Prostate gland (tissue), 2 donors: ENCODE measurements around the gene ASB6. TPM values are rescaled to one million over a fixed set of nuclear protein-coding genes. Genes with fewer than 3 reads are reported as not detected.
"Not testable (repeated sequence)": the region's sequence is repeated elsewhere in the genome, so short reads cannot be mapped to it uniquely, and the experiment has no call there.

Experiments used
- DNase-seq: peaks from one replicate; pipeline ENCODE4 v3.0.0-alpha.2; 2019; ENCODE audit warnings: low spot score
- H3K27ac ChIP-seq, 2 donors: fragments of 200-600 bp; sonication (generic); 2 replicates each; pipeline ENCODE4 v1.5.1; 2017 to 2019
- H3K27me3 ChIP-seq: fragments of 200-600 bp; sonication (generic); replicated peaks from 2 replicates; pipeline ENCODE4 v1.5.1; 2019; ENCODE audit not compliant: insufficient read depth
- H3K36me3 ChIP-seq, 2 donors: fragments of 200-600 bp; sonication (generic); 1 replicate in 1 of 2; 2 replicates in 1 of 2; pipeline versions ENCODE4 v1.5.1 to v1.8.1; 2017 to 2019
- H3K4me1 ChIP-seq: fragments of 200-600 bp; sonication (generic); replicated peaks from 2 replicates; pipeline ENCODE4 v1.5.1; 2019
- H3K4me3 ChIP-seq, 2 donors: fragments of 200-600 bp; sonication (generic); 2 replicates each; pipeline ENCODE4 v1.5.1; 2017 to 2019
- H3K9me3 ChIP-seq: fragments of 200-600 bp; sonication (generic); 2 replicates; pipeline ENCODE4 v1.5.1; 2017
- CTCF ChIP-seq, 4 experiments: fragments of 200-600 bp in 2 of 4; fragments of 450-650 bp in 2 of 4; sonication (generic) in 2 of 4; IDR thresholded peaks; 1 replicate in 3 of 4; 2 replicates in 1 of 4; pipeline ENCODE4 v1.5.1; 2016 to 2019; ENCODE audit warnings: antibody characterized with exemption in 4 of 4, mild to moderate bottlenecking in 2 of 4, moderate library complexity in 2 of 4
- POLR2A ChIP-seq: fragments of 450-650 bp; IDR thresholded peaks from one replicate; pipeline ENCODE4 v1.6.1; 2016; ENCODE audit warnings: antibody characterized with exemption, mild to moderate bottlenecking
- POLR2AphosphoS5 ChIP-seq: sonication (generic); formaldehyde crosslinking; IDR thresholded peaks from one replicate; pipeline ENCODE4 v1.6.1; 2017; ENCODE audit warnings: antibody characterized with exemption
- WGBS: methylation state at CpG from one replicate; pipeline ENCODE4 v1.1.5; 2018; 5-methylcytosine and 5-hydroxymethylcytosine counted together
- intact Hi-C: fragments of 100-400 bp; cut with DNase I; formaldehyde crosslinking; loops from one replicate; pipeline ENCODE4 v1.14.2; 2022
- total RNA-seq, 2 donors: library from RNA; depleted of rRNA; stranded (reverse); fragments of >200 nt; gene quantifications; one replicate each; pipeline ENCODE4 v1.1.0, GENCODE V29; 2016

Gene ASB6
- total RNA-seq, 2 donors from 2014 or later, result 25.2 to 50.3 TPM

GRCh38 chr9:129639756-129640085 is 2.2 kb downstream of the ASB6 start:
- no peaks in the 10 kb centered on the region for H3K27me3 ChIP-seq
- peaks cover 15% of the 10 kb centered on the region for H3K4me1 ChIP-seq
- no peak overlapping the region for H3K27ac ChIP-seq
- no peak for DNase-seq
- H3K9me3 ChIP-seq, result no peaks in the 10 kb centered on the region
- no peak overlapping the region for H3K4me3 ChIP-seq
- peaks cover 14 to 27% of the 10 kb centered on the region in 2 donors for H3K36me3 ChIP-seq
- intact Hi-C loops, result no loop called here
- 59% methylated on average over 12 of the region's 12 CpGs for WGBS
- TF ChIP-seq POLR2AphosphoS5 (no peak), CTCF (IDR thresholded peaks at IDR 0.05) (no peak), POLR2A (no peak)

GRCh38 chr9:129639034-129639630 is 2.8 kb downstream of the ASB6 start:
- intact Hi-C loops, result no loop called here
- no peaks in the 10 kb centered on the region for H3K9me3 ChIP-seq
- TF ChIP-seq POLR2A (no peak), CTCF (IDR thresholded peaks at IDR 0.05) (no peak), POLR2AphosphoS5 (no peak)
- H3K4me3 ChIP-seq, result no peak overlapping the region
- peaks cover 14 to 31% of the 10 kb centered on the region in 2 donors for H3K36me3 ChIP-seq
- H3K4me1 ChIP-seq, result peaks cover 15% of the 10 kb centered on the region
- H3K27ac ChIP-seq, result no peak overlapping the region
- 88% methylated on average over 17 of the region's 17 CpGs for WGBS
- no peak for DNase-seq
- H3K27me3 ChIP-seq, result no peaks in the 10 kb centered on the region

DNA sequence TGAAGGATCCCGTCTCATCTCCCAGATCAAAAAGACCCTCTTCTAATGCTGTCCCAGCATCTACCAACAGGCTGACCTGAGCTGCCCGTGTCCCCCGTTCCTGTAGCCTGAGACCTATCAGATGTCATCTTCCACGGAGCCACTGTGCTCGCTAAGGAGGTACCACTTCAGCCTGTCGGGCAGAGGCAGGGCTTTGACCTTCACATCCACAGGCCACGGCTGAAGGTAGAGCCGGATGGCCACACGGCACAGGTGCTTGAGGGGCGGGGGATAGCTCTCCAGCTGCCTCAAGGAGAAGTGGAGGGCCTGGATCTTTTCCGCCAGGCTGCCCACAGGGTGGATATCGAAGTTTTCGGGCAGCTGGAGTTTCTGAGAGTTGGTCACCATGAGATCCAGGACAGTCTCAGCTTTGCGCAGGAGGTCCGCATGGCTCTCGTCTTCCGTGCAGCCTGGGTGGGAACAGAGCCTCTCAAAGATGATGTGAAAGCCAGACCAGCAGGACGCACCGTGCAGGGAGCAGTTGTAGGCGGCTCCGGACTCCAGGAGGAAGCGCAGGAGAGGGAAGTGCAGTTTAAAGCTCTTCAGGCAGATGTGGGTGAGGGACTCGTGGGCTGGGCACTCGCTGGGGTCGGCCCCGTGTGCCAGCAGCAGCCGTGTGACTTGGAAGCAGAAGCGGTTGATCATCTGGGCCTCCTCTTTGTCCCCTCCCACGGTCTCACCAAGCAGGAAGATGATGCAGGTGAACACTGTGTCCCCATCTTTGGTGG is 4.1 kb downstream of the ASB6 start:
- DNase-seq, result no peak
- Histone ChIP-seq H3K4me1 (peaks cover 15% of the 10 kb centered on the region), H3K4me3 (no peak overlapping the region), H3K27ac (no peak overlapping the region), H3K27me3 (no peaks in the 10 kb centered on the region), H3K9me3 (no peaks in the 10 kb centered on the region), H3K36me3 (peaks cover 14 to 40% of the 10 kb centered on the region in 2 donors)
- TF ChIP-seq POLR2AphosphoS5, result no peak
- no peak for TF ChIP-seq POLR2A
- no peak for TF ChIP-seq CTCF (IDR thresholded peaks at IDR 0.05)
- WGBS, result 72% methylated on average over 29 of the region's 29 CpGs
- intact Hi-C loops, result no loop called here

- peaks cover 14 to 40% of the 10 kb centered on the region in 2 donors for H3K36me3 ChIP-seq
- no peak overlapping the region for H3K4me3 ChIP-seq
- no peak overlapping the region for H3K27ac ChIP-seq
- H3K4me1 ChIP-seq, result peaks cover 15% of the 10 kb centered on the region
- intact Hi-C loops, result no loop called here
- H3K9me3 ChIP-seq, result no peaks in the 10 kb centered on the region
- no peak for DNase-seq
- no peaks in the 10 kb centered on the region for H3K27me3 ChIP-seq
- 68% methylated on average over 9 of the region's 9 CpGs for WGBS
- TF ChIP-seq POLR2A (no peak), CTCF (IDR thresholded peaks at IDR 0.05) (no peak), POLR2AphosphoS5 (no peak)
These were observed 4.8 kb downstream of the ASB6 start for GRCh38 chr9:129637102-129637501.

DNA sequence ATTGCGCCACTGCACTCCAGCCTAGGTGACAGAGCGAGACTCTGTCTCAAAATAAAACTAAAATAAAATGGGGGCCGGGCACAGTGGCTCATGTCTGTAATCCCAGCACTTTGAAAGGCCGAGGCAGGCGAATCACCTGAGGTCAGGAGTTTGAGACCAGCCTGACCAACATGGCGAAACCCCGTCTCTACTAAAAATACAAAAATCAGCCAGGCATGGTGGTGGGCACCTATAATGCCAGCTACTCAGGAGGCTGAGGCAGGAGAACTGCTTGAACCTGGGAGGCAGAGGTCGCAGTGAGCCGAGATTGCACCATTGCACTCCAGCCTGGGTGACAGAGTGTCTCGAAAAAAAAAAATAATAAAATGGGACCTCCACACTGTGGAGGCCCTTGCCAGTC is 5.6 kb downstream of the ASB6 start:
- 89% methylated on average over 10 of the region's 10 CpGs for WGBS
- H3K4me3 ChIP-seq, DNase-seq, H3K27ac ChIP-seq, intact Hi-C loops, H3K9me3 ChIP-seq, H3K27me3 ChIP-seq: not testable (repeated sequence)
- H3K4me1 ChIP-seq, result peaks cover 14% of the 10 kb centered on the region
- H3K36me3 ChIP-seq, result peaks cover 14 to 40% of the 10 kb centered on the region in 2 donors
